Myocyte (in vitro differentiated cells): ENCODE results near the gene ACOT6. TPM values are rescaled to one million over a fixed set of nuclear protein-coding genes. Genes with fewer than 3 reads are reported as not detected.
"Not testable (repeated sequence)": the region's sequence is repeated elsewhere in the genome, so short reads cannot be mapped to it uniquely, and the experiment has no call there.

Experiments used
- DNase-seq: peaks from one replicate; pipeline ENCODE4 v3.0.0-alpha.2; 2012; ENCODE audit warnings: low read depth
- total RNA-seq: library from RNA; depleted of rRNA; stranded (reverse); fragments of >200 nt; gene quantifications from 2 replicates; pipeline ENCODE4 v1.2.3, GENCODE V29; 2014

ACOT6 gene
- total RNA-seq, 1 donor from 2014 or later: not detected

- DNase-seq: no peak
These were observed 32.9 kb downstream of the ACOT6 start for GRCh38 chr14:73645248-73645610.

- DNase-seq: no peak
These were observed 38.7 kb downstream of the ACOT6 start for GRCh38 chr14:73651005-73651404.

- no peak for DNase-seq
These were observed 43.5 kb downstream of the ACOT6 start for GRCh38 chr14:73655851-73656250.

GRCh38 chr14:73659202-73659601 is 46.9 kb downstream of the ACOT6 start:
- DNase-seq: not testable (repeated sequence)

- no peak for DNase-seq
These were observed 48.2 kb downstream of the ACOT6 start for GRCh38 chr14:73660511-73660910.

GRCh38 chr14:73661872-73662271 is 49.6 kb downstream of the ACOT6 start:
- peak; percentile 82 for DNase-seq

GRCh38 chr14:73662487-73662943 is 50.2 kb downstream of the ACOT6 start:
- peak; percentile 98 for DNase-seq

- no peak for DNase-seq
These were observed 51.4 kb downstream of the ACOT6 start for GRCh38 chr14:73663548-73664212.

- no peak for DNase-seq
These were observed 52.8 kb downstream of the ACOT6 start for GRCh38 chr14:73665130-73665529.

GRCh38 chr14:73666583-73666982 is 54.3 kb downstream of the ACOT6 start:
- DNase-seq: no peak

- no peak for DNase-seq
These were observed 55.5 kb downstream of the ACOT6 start for GRCh38 chr14:73667854-73668253.

Other genes with a start within 250 kb of the ACOT6 start
- gene NUMB, start 154.0 kb upstream of the ACOT6 start, total RNA-seq: 13.5 and 17.2 TPM in 2 replicates
- 12.1 and 17.1 TPM in 2 replicates for gene RIOX1, start 121.6 kb upstream of the ACOT6 start, total RNA-seq
- 27.9 and 38.1 TPM in 2 replicates for gene ACOT1, start 75.4 kb upstream of the ACOT6 start, total RNA-seq
- gene HEATR4, start 53.6 kb upstream of the ACOT6 start, total RNA-seq: 0.05 and 0.08 TPM in 2 replicates
- 102 and 111 TPM in 2 replicates for gene ACOT2, start 43.3 kb upstream of the ACOT6 start, total RNA-seq
- gene ACOT4, start 20.6 kb upstream of the ACOT6 start, total RNA-seq: 0.05 and 0.13 TPM in 2 replicates
- 16.1 and 23.0 TPM in 2 replicates for gene DNAL1, start 32.5 kb downstream of the ACOT6 start, total RNA-seq
- 26.4 and 29.0 TPM in 2 replicates for gene PNMA1, start 101.9 kb downstream of the ACOT6 start, total RNA-seq
- gene PTGR2, start 239.3 kb downstream of the ACOT6 start, total RNA-seq: 22.9 and 23.5 TPM in 2 replicates